ENCODE data around the gene NPAS3. TPM values are rescaled to one million over a fixed set of nuclear protein-coding genes. Genes with fewer than 3 reads are reported as not detected.

NPAS3 gene
- total RNA-seq, 3 donors from 2014 or later = 0.26 TPM; not detected in 2

- no peak for ATAC-seq
- no peaks in the 10 kb centered on the region for H3K27me3 Mint-ChIP-seq (ENCODE audit: low read depth)
- no peak overlapping the region for H3K4me3 Mint-ChIP-seq
- no peak for DNase-seq
- H3K4me1 Mint-ChIP-seq (ENCODE audit: low read depth) = no peaks in the 10 kb centered on the region
- no peaks in the 10 kb centered on the region for H3K9me3 Mint-ChIP-seq
- H3K36me3 Mint-ChIP-seq (ENCODE audit: insufficient read depth) = no peaks in the 10 kb centered on the region
Measured at GRCh38 chr14:33362934-33363333, 424.3 kb downstream of the NPAS3 start.

GRCh38 chr14:33363682-33364081, 425.0 kb downstream of the NPAS3 start:
- Mint-ChIP-seq H3K4me3 (no peak overlapping the region), H3K36me3 (ENCODE audit: insufficient read depth) (no peaks in the 10 kb centered on the region), H3K9me3 (no peaks in the 10 kb centered on the region), H3K4me1 (ENCODE audit: low read depth) (no peaks in the 10 kb centered on the region), H3K27me3 (ENCODE audit: low read depth) (no peaks in the 10 kb centered on the region)
- DNase-seq (no peak), ATAC-seq (no peak)

GRCh38 chr14:33364466-33364865, 425.8 kb downstream of the NPAS3 start:
- H3K9me3 Mint-ChIP-seq = no peaks in the 10 kb centered on the region
- ATAC-seq (no peak), DNase-seq (no peak)
- no peaks in the 10 kb centered on the region for H3K36me3 Mint-ChIP-seq (ENCODE audit: insufficient read depth)
- no peak overlapping the region for H3K4me3 Mint-ChIP-seq
- H3K4me1 Mint-ChIP-seq (ENCODE audit: low read depth) = no peaks in the 10 kb centered on the region
- no peaks in the 10 kb centered on the region for H3K27me3 Mint-ChIP-seq (ENCODE audit: low read depth)

GRCh38 chr14:33369041-33369440, 430.4 kb downstream of the NPAS3 start:
- Mint-ChIP-seq H3K9me3 (no peaks in the 10 kb centered on the region), H3K36me3 (ENCODE audit: insufficient read depth) (no peaks in the 10 kb centered on the region), H3K4me1 (ENCODE audit: low read depth) (no peaks in the 10 kb centered on the region), H3K4me3 (no peak overlapping the region), H3K27me3 (ENCODE audit: low read depth) (no peaks in the 10 kb centered on the region)
- no peak for DNase-seq
- ATAC-seq = no peak

GRCh38 chr14:33369972-33370371, 431.3 kb downstream of the NPAS3 start:
- Mint-ChIP-seq H3K4me3 (no peak overlapping the region), H3K4me1 (ENCODE audit: low read depth) (no peaks in the 10 kb centered on the region), H3K27me3 (ENCODE audit: low read depth) (no peaks in the 10 kb centered on the region), H3K36me3 (ENCODE audit: insufficient read depth) (no peaks in the 10 kb centered on the region), H3K9me3 (no peaks in the 10 kb centered on the region)
- ATAC-seq (no peak), DNase-seq (no peak)

- H3K4me3 Mint-ChIP-seq = no peak overlapping the region
- H3K27me3 Mint-ChIP-seq (ENCODE audit: low read depth) = no peaks in the 10 kb centered on the region
- no peaks in the 10 kb centered on the region for H3K9me3 Mint-ChIP-seq
- H3K36me3 Mint-ChIP-seq (ENCODE audit: insufficient read depth) = no peaks in the 10 kb centered on the region
- ATAC-seq = no peak
- H3K4me1 Mint-ChIP-seq (ENCODE audit: low read depth) = no peaks in the 10 kb centered on the region
- DNase-seq = no peak
Measured at GRCh38 chr14:33370426-33370825, 431.7 kb downstream of the NPAS3 start.

GRCh38 chr14:33375196-33375595, 436.5 kb downstream of the NPAS3 start:
- no peaks in the 10 kb centered on the region for H3K9me3 Mint-ChIP-seq
- no peaks in the 10 kb centered on the region for H3K4me1 Mint-ChIP-seq (ENCODE audit: low read depth)
- no peak overlapping the region for H3K4me3 Mint-ChIP-seq
- no peaks in the 10 kb centered on the region for H3K36me3 Mint-ChIP-seq (ENCODE audit: insufficient read depth)
- DNase-seq (no peak), ATAC-seq (no peak)
- peaks cover 3% of the 10 kb centered on the region for H3K27me3 Mint-ChIP-seq (ENCODE audit: low read depth)

- DNase-seq (no peak), ATAC-seq (no peak)
- Mint-ChIP-seq H3K4me3 (no peak overlapping the region), H3K9me3 (no peaks in the 10 kb centered on the region), H3K4me1 (ENCODE audit: low read depth) (no peaks in the 10 kb centered on the region), H3K36me3 (ENCODE audit: insufficient read depth) (no peaks in the 10 kb centered on the region), H3K27me3 (ENCODE audit: low read depth) (peaks cover 3% of the 10 kb centered on the region)
Measured at GRCh38 chr14:33375786-33376185, 437.1 kb downstream of the NPAS3 start.

- H3K4me1 Mint-ChIP-seq (ENCODE audit: low read depth) = no peaks in the 10 kb centered on the region
Measured at GRCh38 chr14:33376510-33376909, 437.8 kb downstream of the NPAS3 start.

GRCh38 chr14:33377596-33378390, 439.1 kb downstream of the NPAS3 start:
- no peak for DNase-seq

More at GRCh38 chr14:33376510-33376909, 437.8 kb downstream of the NPAS3 start:
- no peak for DNase-seq
- no peak for ATAC-seq
- Mint-ChIP-seq H3K4me3 (no peak overlapping the region), H3K9me3 (no peaks in the 10 kb centered on the region), H3K36me3 (ENCODE audit: insufficient read depth) (no peaks in the 10 kb centered on the region), H3K27me3 (ENCODE audit: low read depth) (peaks cover 3% of the 10 kb centered on the region)

GRCh38 chr14:33381717-33382116, 443.0 kb downstream of the NPAS3 start:
- no peak overlapping the region for H3K4me3 Mint-ChIP-seq
- H3K36me3 Mint-ChIP-seq (ENCODE audit: insufficient read depth) = no peaks in the 10 kb centered on the region
- DNase-seq (no peak), ATAC-seq (no peak)
- no peaks in the 10 kb centered on the region for H3K9me3 Mint-ChIP-seq
- H3K4me1 Mint-ChIP-seq (ENCODE audit: low read depth) = no peaks in the 10 kb centered on the region
- H3K27me3 Mint-ChIP-seq (ENCODE audit: low read depth) = no peaks in the 10 kb centered on the region

More at GRCh38 chr14:33377596-33378390, 439.1 kb downstream of the NPAS3 start:
- no peak for ATAC-seq
- H3K27me3 Mint-ChIP-seq (ENCODE audit: low read depth) = peaks cover 3% of the 10 kb centered on the region
- no peaks in the 10 kb centered on the region for H3K4me1 Mint-ChIP-seq (ENCODE audit: low read depth)
- H3K4me3 Mint-ChIP-seq = no peak overlapping the region
- no peaks in the 10 kb centered on the region for H3K9me3 Mint-ChIP-seq
- no peaks in the 10 kb centered on the region for H3K36me3 Mint-ChIP-seq (ENCODE audit: insufficient read depth)

GRCh38 chr14:33386140-33386539, 447.5 kb downstream of the NPAS3 start:
- ATAC-seq (no peak), DNase-seq (no peak)
- no peaks in the 10 kb centered on the region for H3K9me3 Mint-ChIP-seq
- H3K4me3 Mint-ChIP-seq = no peak overlapping the region
- H3K4me1 Mint-ChIP-seq (ENCODE audit: low read depth) = no peaks in the 10 kb centered on the region
- no peaks in the 10 kb centered on the region for H3K27me3 Mint-ChIP-seq (ENCODE audit: low read depth)
- no peaks in the 10 kb centered on the region for H3K36me3 Mint-ChIP-seq (ENCODE audit: insufficient read depth)

- H3K36me3 Mint-ChIP-seq (ENCODE audit: insufficient read depth) = no peaks in the 10 kb centered on the region
- ATAC-seq (no peak), DNase-seq (no peak)
- no peaks in the 10 kb centered on the region for H3K4me1 Mint-ChIP-seq (ENCODE audit: low read depth)
- no peaks in the 10 kb centered on the region for H3K27me3 Mint-ChIP-seq (ENCODE audit: low read depth)
- no peak overlapping the region for H3K4me3 Mint-ChIP-seq
- H3K9me3 Mint-ChIP-seq = no peaks in the 10 kb centered on the region
Measured at GRCh38 chr14:33386781-33387180, 448.1 kb downstream of the NPAS3 start.

- no peak for DNase-seq
- H3K36me3 Mint-ChIP-seq (ENCODE audit: insufficient read depth) = no peaks in the 10 kb centered on the region
- no peak overlapping the region for H3K4me3 Mint-ChIP-seq
- ATAC-seq = no peak
- H3K4me1 Mint-ChIP-seq (ENCODE audit: low read depth) = no peaks in the 10 kb centered on the region
- H3K9me3 Mint-ChIP-seq = no peaks in the 10 kb centered on the region
- H3K27me3 Mint-ChIP-seq (ENCODE audit: low read depth) = no peaks in the 10 kb centered on the region
Measured at GRCh38 chr14:33390335-33390734, 451.7 kb downstream of the NPAS3 start.

- H3K27me3 Mint-ChIP-seq (ENCODE audit: low read depth) = no peaks in the 10 kb centered on the region
- H3K4me3 Mint-ChIP-seq = no peak overlapping the region
- no peaks in the 10 kb centered on the region for H3K9me3 Mint-ChIP-seq
- H3K4me1 Mint-ChIP-seq (ENCODE audit: low read depth) = no peaks in the 10 kb centered on the region
- DNase-seq (no peak), ATAC-seq (no peak)
- H3K36me3 Mint-ChIP-seq (ENCODE audit: insufficient read depth) = no peaks in the 10 kb centered on the region
Measured at GRCh38 chr14:33393231-33393894, 454.7 kb downstream of the NPAS3 start.

Measured in activated T-cell treated with anti-CD3 and anti-CD28 coated beads, Interleukin-2, amount 50 U/mL, for 4 hours (primary cell).